HepG2 (cell line): Measurements from ENCODE around the gene NRG3. TPM values are rescaled to one million over a fixed set of nuclear protein-coding genes. Genes with fewer than 3 reads are reported as not detected.

ENCODE experiments used
- ATAC-seq: fragments of 200-7000 bp; cut with Tn5 transposase; 3 replicates; pipeline ENCODE4 v1.9.1; 2020; ENCODE audit warnings: mild to moderate bottlenecking, moderate library complexity
- BruUV-seq: library from RNA; stranded (reverse); fragments of 400-500 nt; replicated peaks from 2 replicates; lab custom pipeline; 2021; lab: Mats Ljungman, UMichigan
- CTCF ChIA-PET: fragments of 300-600 bp; formaldehyde crosslinking; extraction: SDS; loops from one replicate; lab custom pipeline; 2021; ENCODE audit warnings: low total read pairs, inconsistent platforms, low intra/inter-chr PET ratio; lab: Yijun Ruan, JAX
- POLR2A ChIA-PET: fragments of 350-600 bp; sonication (Branson Sonifier 250); formaldehyde crosslinking; loops from one replicate; lab custom pipeline; 2020; ENCODE audit warnings: antibody characterized with exemption, inconsistent platforms; lab: Yijun Ruan, JAX
- DNase-seq: peaks from one replicate; pipeline ENCODE4 v3.0.0-alpha.2; 2015; ENCODE audit warnings: low spot score
- FAIRE-seq: peaks from 3 replicates; lab custom pipeline; 2011; peaks lifted over from hg19 to GRCh38; lab: Jason Lieb, UNC
- H2AFZ ChIP-seq: one replicate; pipeline ENCODE4 v1.6.1; 2011; ENCODE audit warnings: low read length, inconsistent platforms
- H3K27ac ChIP-seq: fragments of 300-600 bp; 3 replicates; pipeline ENCODE4 v1.8.0; 2011; ENCODE audit warnings: mixed run types, mild to moderate bottlenecking, mixed read lengths, low read length, inconsistent platforms; ENCODE audit not compliant: insufficient read depth; ENCODE audit errors: extremely low read length
- H3K27me3 ChIP-seq, 2 experiments: fragments of 200-600 bp in 1 of 2; 2 replicates in 1 of 2; 3 replicates in 1 of 2; pipeline versions ENCODE4 v1.6.0 to v1.8.0; 2011; ENCODE audit warnings: low read length in 2 of 2, mild to moderate bottlenecking in 2 of 2, moderate library complexity in 2 of 2, inconsistent platforms in 1 of 2; ENCODE audit not compliant: insufficient read depth in 2 of 2, control insufficient read depth in 1 of 2
- H3K36me3 ChIP-seq, 2 experiments: fragments of 200-600 bp in 1 of 2; replicated peaks in 1 of 2; 2 replicates in 1 of 2; 3 replicates in 1 of 2; pipeline versions ENCODE4 v1.5.1 to v1.8.0; 2011; ENCODE audit warnings: low read length in 2 of 2, inconsistent platforms in 1 of 2; ENCODE audit not compliant: insufficient read depth in 2 of 2, control insufficient read depth in 1 of 2
- H3K4me1 ChIP-seq: 2 replicates; pipeline ENCODE4 v1.5.1; 2012; ENCODE audit warnings: low read length, inconsistent platforms; ENCODE audit not compliant: insufficient read depth
- H3K4me2 ChIP-seq: 2 replicates; pipeline ENCODE4 v1.6.0; 2011; ENCODE audit warnings: low read depth, low read length, inconsistent platforms
- H3K4me3 ChIP-seq, 3 experiments: fragments of 200-600 bp in 1 of 3; sonication (generic), shearing (Covaris generic) in 1 of 3; replicated peaks in 1 of 3; 2 replicates each; pipeline ENCODE4 v1.5.1; 2011 to 2016; ENCODE audit warnings: low read length in 3 of 3, inconsistent platforms in 2 of 3, low read depth in 2 of 3, mild to moderate bottlenecking in 2 of 3, control low read depth in 1 of 3, mixed read lengths in 1 of 3; ENCODE audit not compliant: insufficient read depth in 1 of 3
- H3K79me2 ChIP-seq: one replicate; pipeline ENCODE4 v1.6.1; 2011; ENCODE audit warnings: low read length, inconsistent platforms; ENCODE audit not compliant: insufficient read depth
- H3K9ac ChIP-seq: 2 replicates; pipeline ENCODE4 v1.6.0; 2011; ENCODE audit warnings: mild to moderate bottlenecking, low read depth, low read length, inconsistent platforms; ENCODE audit not compliant: insufficient read depth
- H3K9me3 ChIP-seq: 2 replicates; pipeline ENCODE4 v1.5.1; 2012; ENCODE audit warnings: mild to moderate bottlenecking, low read length
- H4K20me1 ChIP-seq: 2 replicates; pipeline ENCODE4 v1.6.0; 2011; ENCODE audit warnings: inconsistent platforms, mild to moderate bottlenecking, low read length, moderate library complexity; ENCODE audit not compliant: insufficient read depth
- ARNTL ChIP-seq: sonication (generic); formaldehyde crosslinking; IDR thresholded peaks from 2 replicates; pipeline ENCODE4 v1.4.0; 2020; ENCODE audit warnings: mild to moderate bottlenecking, missing genetic modification reagents
- FOXC1 ChIP-seq: sonication (generic); formaldehyde crosslinking; IDR thresholded peaks from 2 replicates; pipeline ENCODE4 v1.8.0; 2022; ENCODE audit warnings: mild to moderate bottlenecking, missing genetic modification reagents, borderline replicate concordance
- GABPB1 ChIP-seq: IDR thresholded peaks from 2 replicates; pipeline ENCODE4 v1.6.1; 2016; ENCODE audit warnings: mild to moderate bottlenecking, missing genetic modification reagents, moderate library complexity, missing compliant biosample characterization
- GTF3A ChIP-seq: sonication (generic); formaldehyde crosslinking; conservative IDR thresholded peaks from 2 replicates; pipeline ENCODE4 v1.4.0; 2020; ENCODE audit warnings: mild to moderate bottlenecking, missing genetic modification reagents
- KAT2B ChIP-seq: fragments of 150-350 bp; IDR thresholded peaks from 2 replicates; pipeline ENCODE4 v1.6.1; 2014; ENCODE audit warnings: low read depth, low read length, borderline replicate concordance
- KDM4B ChIP-seq: sonication (generic); formaldehyde crosslinking; IDR thresholded peaks from 2 replicates; pipeline ENCODE4 v1.4.0; 2020; ENCODE audit warnings: missing genetic modification reagents
- MAFG ChIP-seq: sonication (generic); formaldehyde crosslinking; IDR thresholded peaks from 2 replicates; pipeline ENCODE4 v1.5.1; 2020; ENCODE audit warnings: mild to moderate bottlenecking, missing genetic modification reagents
- MTA1 ChIP-seq: sonication (generic); formaldehyde crosslinking; IDR thresholded peaks from 2 replicates; pipeline ENCODE4 v1.4.0; 2020; ENCODE audit warnings: missing genetic modification reagents, mild to moderate bottlenecking, borderline replicate concordance
- NCOR1 ChIP-seq: fragments of 200-600 bp; sonication (generic); IDR thresholded peaks from 2 replicates; pipeline ENCODE4 v1.7.0; 2017; ENCODE audit warnings: antibody characterized with exemption, low read length, borderline replicate concordance
- NR2F6 ChIP-seq, 2 experiments: IDR thresholded peaks; 2 replicates each; pipeline ENCODE4 v1.6.1; 2016; ENCODE audit warnings: antibody characterized with exemption in 1 of 2, mild to moderate bottlenecking in 1 of 2
- REST ChIP-seq, 2 experiments: IDR thresholded peaks; 2 replicates each; pipeline ENCODE4 v1.6.1; 2011 to 2012; ENCODE audit warnings: low read length in 2 of 2, borderline replicate concordance in 1 of 2, low read depth in 1 of 2, mild to moderate bottlenecking in 1 of 2, moderate library complexity in 1 of 2
- STAT5B ChIP-seq: sonication (generic); formaldehyde crosslinking; IDR thresholded peaks from 2 replicates; pipeline ENCODE4 v1.4.0; 2020; ENCODE audit warnings: missing genetic modification reagents
- TEAD3 ChIP-seq: optimal IDR thresholded peaks from 2 replicates; pipeline ENCODE3; 2016; ENCODE audit warnings: borderline replicate concordance
- THRA ChIP-seq: sonication (generic); formaldehyde crosslinking; IDR thresholded peaks from 2 replicates; pipeline ENCODE4 v1.4.0; 2020; ENCODE audit warnings: missing genetic modification reagents, borderline replicate concordance
- ZBTB39 ChIP-seq: sonication (generic); formaldehyde crosslinking; IDR thresholded peaks from 2 replicates; pipeline ENCODE4 v1.5.0; 2020; ENCODE audit warnings: missing genetic modification reagents
- ZNF12 ChIP-seq: sonication (generic); formaldehyde crosslinking; IDR thresholded peaks from 2 replicates; pipeline ENCODE4 v1.5.0; 2020; ENCODE audit warnings: missing genetic modification reagents
- ZNF264 ChIP-seq: sonication (generic); formaldehyde crosslinking; IDR thresholded peaks from 2 replicates; pipeline ENCODE4 v1.4.0; 2020; ENCODE audit warnings: missing genetic modification reagents
- ZNF430 ChIP-seq: sonication (generic); formaldehyde crosslinking; IDR thresholded peaks from 2 replicates; pipeline ENCODE4 v1.9.0; 2021; ENCODE audit warnings: mild to moderate bottlenecking, missing genetic modification reagents
- ZNF841 ChIP-seq: sonication (generic); formaldehyde crosslinking; IDR thresholded peaks from 2 replicates; pipeline ENCODE4 v1.8.1; 2023; ENCODE audit warnings: missing genetic modification reagents, borderline replicate concordance
- WGBS: methylation state at CpG from one replicate; pipeline ENCODE4 v1.1.6; 2017; ENCODE audit warnings: low lambda C conversion rate; 5-methylcytosine and 5-hydroxymethylcytosine counted together
- in situ Hi-C: cut with HindIII; loops from 2 replicates; pipeline ENCODE4 v1.10.0; 2017; ENCODE audit warnings: low pct_unique_long_range_greater_than_20kb; ENCODE audit not compliant: extremely low pct_ligation_motif_present
- intact Hi-C: fragments of 100-400 bp; cut with micrococcal nuclease; formaldehyde crosslinking; loops from one replicate; pipeline ENCODE4 v1.10.0; 2022; ENCODE audit not compliant: unreplicated experiment
- polyA plus RNA-seq, 8 experiments: library from polyadenylated mRNA; depleted of rRNA in 3 of 8; stranded (reverse) in 7 of 8; unstranded in 1 of 8; fragments of >200 nt; fragmentation: Illumina TruSeq in 4 of 8; extraction: Trizol in 4 of 8; gene quantifications; 2 replicates each; pipeline versions ENCODE4 v1.2.1 to v1.2.3, GENCODE V29; 2011 to 2016; ENCODE audit warnings: low read depth in 4 of 8, missing spikeins in 1 of 8, mixed read lengths in 1 of 8; ENCODE audit not compliant: insufficient read depth in 1 of 8
- total RNA-seq, 5 experiments: library from RNA; depleted of rRNA; stranded (reverse); fragments of >200 nt; fragmentation: Illumina TruSeq; extraction: Trizol; gene quantifications; 2 replicates each; pipeline ENCODE4 v1.2.3, GENCODE V29; 2016; ENCODE audit warnings: low read depth in 1 of 5

Gene NRG3
- total and polyA plus RNA-seq, 2 of the 13 experiments (the other 11 are each of a cell fraction or from before 2014, with no cell fraction given) = not detected

- no peak for TF ChIP-seq GABPB1
- TF ChIP-seq THRA (CRISPR knock-in tag) = no peak
- TF ChIP-seq KAT2B = no peak
- no peak for TF ChIP-seq KDM4B
- TF ChIP-seq NR2F6 (IDR thresholded peaks at IDR 0.05) = no peak
- no peak for TF ChIP-seq NR2F6 (CRISPR knock-in tag; IDR thresholded peaks at IDR 0.05)
- TF ChIP-seq, all 625 proteins: peak for 0
Measured at GRCh38 chr10:82171899-82172298, 296.9 kb downstream of the NRG3 start (continued).

GRCh38 chr10:82176587-82176986 lies 301.6 kb downstream of the NRG3 start:
- POLR2A ChIA-PET = no interaction called here
- 9% methylated on average over 3 of the region's 3 CpGs for WGBS
- TF ChIP-seq ZNF264 (CRISPR knock-in tag) (no peak), TEAD3 (CRISPR knock-in tag) (no peak), MTA1 (CRISPR knock-in tag) (no peak), MAFG (CRISPR knock-in tag) (no peak), ZNF12 (CRISPR knock-in tag) (no peak), STAT5B (CRISPR knock-in tag) (no peak), NCOR1 (no peak), ZBTB39 (CRISPR knock-in tag) (no peak), ZNF841 (no peak), ZNF430 (CRISPR knock-in tag) (no peak), ARNTL (CRISPR knock-in tag) (no peak), FOXC1 (CRISPR knock-in tag) (no peak), GTF3A (no peak), REST (IDR thresholded peaks at IDR 0.05; ENCODE audit: borderline replicate concordance in 1 of 2, low read depth in 1 of 2, low read length in 2 of 2) (no peak)

More at GRCh38 chr10:82176587-82176986, 301.6 kb downstream of the NRG3 start:
- ATAC-seq (no peak), FAIRE-seq (no peak), DNase-seq (no peak)
- Histone ChIP-seq H3K4me1 (no peaks in the 10 kb centered on the region), H3K36me3 (no peaks in the 10 kb centered on the region), H3K27me3 (no peaks in the 10 kb centered on the region), H3K9me3 (peaks cover 87% of the 10 kb centered on the region), H2AFZ (no peak overlapping the region), H4K20me1 (no peaks in the 10 kb centered on the region), H3K4me3 (no peak overlapping the region), H3K27ac (no peak overlapping the region), H3K9ac (no peak overlapping the region), H3K79me2 (no peaks in the 10 kb centered on the region), H3K4me2 (no peak overlapping the region)
- BruUV-seq = no TSS peak
- in situ Hi-C loops = no loop called here
- intact Hi-C loops = no loop called here
- CTCF ChIA-PET = no interaction called here
